HUES64 (cell line): ENCODE data around the gene PCID2.

ENCODE experiments used
- H3K27ac ChIP-seq: 2 replicates; pipeline ENCODE4 v1.7.0; 2013; ENCODE audit warnings: low read depth, low read length, inconsistent platforms
- H3K27me3 ChIP-seq: 2 replicates; pipeline ENCODE4 v1.6.1; 2013; ENCODE audit warnings: mild to moderate bottlenecking, low read length; ENCODE audit not compliant: insufficient read depth
- H3K36me3 ChIP-seq: 2 replicates; pipeline ENCODE4 v1.6.1; 2013; ENCODE audit warnings: mild to moderate bottlenecking, low read length; ENCODE audit not compliant: insufficient read depth
- H3K4me1 ChIP-seq: 2 replicates; pipeline ENCODE4 v1.6.1; 2013; ENCODE audit warnings: mild to moderate bottlenecking, low read length, moderate library complexity; ENCODE audit not compliant: insufficient read depth
- H3K4me3 ChIP-seq: 2 replicates; pipeline ENCODE4 v1.5.1; 2013; ENCODE audit warnings: mild to moderate bottlenecking, low read length, moderate library complexity
- H3K9ac ChIP-seq: 2 replicates; pipeline ENCODE4 v1.6.1; 2013; ENCODE audit warnings: mild to moderate bottlenecking, low read depth, low read length
- H3K9me3 ChIP-seq: 2 replicates; pipeline ENCODE4 v1.6.1; 2013; ENCODE audit warnings: low read depth, low read length; ENCODE audit not compliant: insufficient read depth
- WGBS: fragments of 150-250, 120-280 bp; methylation state at CpG from one replicate; pipeline ENCODE4 v1.1.7; 2013; ENCODE audit warnings: missing lambda C conversion rate; 5-methylcytosine and 5-hydroxymethylcytosine counted together

Gene PCID2

GRCh38 chr13:113187263-113187669, 21.2 kb downstream of the PCID2 start:
- H3K9me3 ChIP-seq: peaks cover 2% of the 10 kb centered on the region; the same call in 1 of the 2 replicates
- H3K4me1 ChIP-seq: no peaks in the 10 kb centered on the region
- peaks cover 95% of the 10 kb centered on the region for H3K36me3 ChIP-seq
- H3K27ac ChIP-seq: no peak overlapping the region
- 92% methylated on average over 8 of the region's 9 CpGs for WGBS
- H3K9ac ChIP-seq: no peak overlapping the region
- H3K4me3 ChIP-seq: no peak overlapping the region
- H3K27me3 ChIP-seq: no peaks in the 10 kb centered on the region

GRCh38 chr13:113186061-113186900, 22.2 kb downstream of the PCID2 start:
- H3K9me3 ChIP-seq: peaks cover 2% of the 10 kb centered on the region; the same call in 1 of the 2 replicates
- H3K27ac ChIP-seq: no peak overlapping the region
- H3K4me1 ChIP-seq: no peaks in the 10 kb centered on the region
- H3K27me3 ChIP-seq: no peaks in the 10 kb centered on the region
- H3K9ac ChIP-seq: no peak overlapping the region
- H3K36me3 ChIP-seq: peaks cover 95% of the 10 kb centered on the region
- H3K4me3 ChIP-seq: no peak overlapping the region
- 90% methylated on average over 12 of the region's 13 CpGs for WGBS

GRCh38 chr13:113184568-113185440, 23.7 kb downstream of the PCID2 start:
- Histone ChIP-seq H3K9me3 (peaks cover 2% of the 10 kb centered on the region; the same call in 1 of the 2 replicates), H3K4me1 (peaks cover 6% of the 10 kb centered on the region; the same call in 1 of the 2 replicates), H3K4me3 (no peak overlapping the region), H3K27me3 (no peaks in the 10 kb centered on the region), H3K9ac (no peak overlapping the region), H3K36me3 (peaks cover 96% of the 10 kb centered on the region), H3K27ac (no peak overlapping the region)
- 94% methylated on average over 22 of the region's 22 CpGs for whole genome bisulfite sequencing

GRCh38 chr13:113183450-113184129, 24.9 kb downstream of the PCID2 start:
- WGBS: 96% methylated on average over 14 of the region's 14 CpGs
- H3K9me3 ChIP-seq: no peaks in the 10 kb centered on the region
- H3K36me3 ChIP-seq: peaks cover 98% of the 10 kb centered on the region
- H3K27ac ChIP-seq: no peak overlapping the region
- H3K4me3 ChIP-seq: no peak overlapping the region
- no peak overlapping the region for H3K9ac ChIP-seq
- H3K27me3 ChIP-seq: no peaks in the 10 kb centered on the region
- H3K4me1 ChIP-seq: peaks cover 17% of the 10 kb centered on the region; the same call in 1 of the 2 replicates

- H3K9ac ChIP-seq: no peak overlapping the region
- H3K36me3 ChIP-seq: peaks cover 97% of the 10 kb centered on the region
- H3K4me3 ChIP-seq: no peak overlapping the region
- WGBS: 94% methylated on average over 4 of the region's 4 CpGs
- H3K9me3 ChIP-seq: no peaks in the 10 kb centered on the region
- no peak overlapping the region for H3K27ac ChIP-seq
- peaks cover 20% of the 10 kb centered on the region; the same call in 1 of the 2 replicates for H3K4me1 ChIP-seq
- no peaks in the 10 kb centered on the region for H3K27me3 ChIP-seq
These were observed 26.4 kb downstream of the PCID2 start for GRCh38 chr13:113182046-113182445.

GRCh38 chr13:113179374-113180230, 28.9 kb downstream of the PCID2 start:
- Histone ChIP-seq H3K27me3 (no peaks in the 10 kb centered on the region), H3K9me3 (no peaks in the 10 kb centered on the region), H3K9ac (no peak overlapping the region; the same call in 1 of the 2 replicates), H3K4me3 (no peak overlapping the region), H3K4me1 (peaks cover 20% of the 10 kb centered on the region; the same call in 1 of the 2 replicates), H3K27ac (peak overlapping the region; percentile 71; the same call in 1 of the 2 replicates), H3K36me3 (peaks cover 96% of the 10 kb centered on the region)
- WGBS: 63% methylated on average over 28 of the region's 28 CpGs

- peaks cover 89% of the 10 kb centered on the region for H3K36me3 ChIP-seq
- WGBS: 78% methylated on average over 3 of the region's 3 CpGs
- H3K4me1 ChIP-seq: peaks cover 20% of the 10 kb centered on the region; the same call in 1 of the 2 replicates
- H3K27me3 ChIP-seq: no peaks in the 10 kb centered on the region
- H3K4me3 ChIP-seq: no peak overlapping the region
- H3K27ac ChIP-seq: peak overlapping the region; percentile 74; the same call in 1 of the 2 replicates
- H3K9ac ChIP-seq: no peak overlapping the region
- no peaks in the 10 kb centered on the region for H3K9me3 ChIP-seq
These were observed 29.6 kb downstream of the PCID2 start for GRCh38 chr13:113178896-113179167.

- H3K4me1 ChIP-seq: peaks cover 20% of the 10 kb centered on the region; the same call in 1 of the 2 replicates
- peak overlapping the region; percentile 74; the same call in 1 of the 2 replicates for H3K27ac ChIP-seq
These were observed 30.2 kb downstream of the PCID2 start for GRCh38 chr13:113178070-113178895.

GRCh38 chr13:113176822-113177221, 31.6 kb downstream of the PCID2 start:
- Histone ChIP-seq H3K9ac (no peak overlapping the region), H3K27ac (no peak overlapping the region), H3K36me3 (peaks cover 84% of the 10 kb centered on the region), H3K9me3 (no peaks in the 10 kb centered on the region), H3K4me3 (no peak overlapping the region), H3K4me1 (peaks cover 20% of the 10 kb centered on the region; the same call in 1 of the 2 replicates), H3K27me3 (no peaks in the 10 kb centered on the region)
- WGBS: 96% methylated on average over 12 of the region's 14 CpGs

More at GRCh38 chr13:113178070-113178895, 30.2 kb downstream of the PCID2 start:
- WGBS: 94% methylated on average over 24 of the region's 25 CpGs
- H3K27me3 ChIP-seq: no peaks in the 10 kb centered on the region
- H3K4me3 ChIP-seq: no peak overlapping the region
- no peak overlapping the region for H3K9ac ChIP-seq
- no peaks in the 10 kb centered on the region for H3K9me3 ChIP-seq
- peaks cover 88% of the 10 kb centered on the region for H3K36me3 ChIP-seq
